ENCODE measurements around the gene NECAB2.

- peak; percentile 94 for TF ChIP-seq CTCF (IDR thresholded peaks at IDR 0.05; ENCODE audit: borderline replicate concordance, extremely low read depth, low read length, poor library complexity, severe bottlenecking)
- TF ChIP-seq EZH2 (IDR thresholded peaks at IDR 0.05; ENCODE audit: borderline replicate concordance, low read depth, low read length, severe bottlenecking), result no peak
Measured at GRCh38 chr16:83956336-83957289, 11.4 kb upstream of the NECAB2 start.
